Measurements from ENCODE around the gene ABCA4.

- TF ChIP-seq CTCF (IDR thresholded peaks at IDR 0.05; ENCODE audit: control extremely low read depth in 1 of 3, insufficient read depth in 1 of 3, low read depth in 1 of 3, low read length in 3 of 3), result no peak
- no peak for TF ChIP-seq TAF7 (optimal IDR thresholded peaks at IDR 0.05; ENCODE audit: borderline replicate concordance, low read depth, low read length)
- no peak for TF ChIP-seq SRF (IDR thresholded peaks at IDR 0.05; ENCODE audit: low read depth, low read length)
- no peak for TF ChIP-seq EZH2 (IDR thresholded peaks at IDR 0.05; ENCODE audit: low read depth, low read length, severe bottlenecking)
- no peak for TF ChIP-seq RXRA (IDR thresholded peaks at IDR 0.05; ENCODE audit: insufficient read depth, low read depth, low read length)
These were observed 7.2 kb downstream of the ABCA4 start for GRCh38 chr1:94113589-94114226.
